ACHN (cell line): ENCODE data around the gene BID.

Experiments used
- DNase-seq: peaks from one replicate; pipeline ENCODE4 v3.0.0-alpha.2; 2015
- in situ Hi-C: cut with HindIII; loops from 2 replicates; pipeline ENCODE4 v1.10.0; 2017; ENCODE audit warnings: low sequenced_read_pairs, low pct_ligation_motif_present, low pct_unique_long_range_greater_than_20kb

The BID gene

DNA sequence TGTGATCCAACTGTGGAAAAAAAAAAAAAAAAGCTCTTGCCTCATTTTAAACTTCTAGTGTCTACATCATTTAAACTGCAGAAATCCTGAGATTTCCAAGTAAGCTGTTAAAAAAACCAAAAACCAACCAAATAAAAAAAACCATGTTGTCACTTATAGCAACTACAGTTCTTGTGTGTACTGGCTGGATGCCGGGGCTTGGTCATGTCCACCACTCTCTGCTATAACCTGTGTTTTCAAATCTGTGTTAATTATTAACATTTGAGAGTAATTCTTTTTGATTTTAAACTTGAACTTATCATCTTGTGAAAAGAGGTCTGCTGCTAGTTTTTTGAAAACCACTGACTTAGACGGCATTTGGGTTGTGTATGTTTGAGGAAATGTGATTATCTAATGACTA, 32.2 kb upstream of the BID start:
- DNase-seq: no peak
- in situ Hi-C loops: no loop called here

DNA sequence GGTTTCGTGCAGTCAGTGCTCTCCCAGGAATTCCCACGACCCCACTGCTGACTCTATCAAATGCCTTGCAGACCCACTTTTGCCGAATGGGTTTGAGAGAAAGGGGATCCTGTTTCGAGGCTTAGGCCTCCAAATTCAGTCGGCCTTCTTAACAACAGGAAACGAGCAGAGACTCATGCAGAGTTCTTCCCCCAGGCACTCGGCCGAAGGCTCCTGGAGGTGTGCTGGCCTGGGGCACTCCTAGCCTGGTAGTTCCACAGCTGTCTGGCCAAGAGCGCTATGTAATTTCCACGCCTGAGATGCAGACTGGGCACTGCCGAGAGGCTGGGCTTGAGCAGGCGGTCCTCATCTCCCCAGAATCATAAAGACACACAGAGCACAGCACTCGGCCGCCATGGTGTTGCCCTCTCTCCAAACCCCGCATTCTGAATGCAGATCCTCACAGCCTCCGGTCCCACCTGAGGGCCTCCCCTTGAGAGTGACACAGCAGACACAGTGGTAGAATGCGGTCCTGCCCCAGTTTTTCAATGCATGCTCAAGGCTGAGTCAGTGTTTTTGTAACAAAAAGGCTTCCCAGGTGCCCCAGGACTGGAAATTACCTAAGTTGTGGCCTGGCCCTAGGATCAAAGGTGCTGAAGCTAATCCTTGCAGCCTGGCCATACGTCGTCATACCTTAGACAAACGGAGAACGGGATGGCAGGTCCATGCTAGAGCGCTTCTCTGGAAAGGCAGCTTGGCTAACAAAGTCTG, 30.2 kb upstream of the BID start:
- in situ Hi-C loops: no loop called here
- no peak for DNase-seq

DNA sequence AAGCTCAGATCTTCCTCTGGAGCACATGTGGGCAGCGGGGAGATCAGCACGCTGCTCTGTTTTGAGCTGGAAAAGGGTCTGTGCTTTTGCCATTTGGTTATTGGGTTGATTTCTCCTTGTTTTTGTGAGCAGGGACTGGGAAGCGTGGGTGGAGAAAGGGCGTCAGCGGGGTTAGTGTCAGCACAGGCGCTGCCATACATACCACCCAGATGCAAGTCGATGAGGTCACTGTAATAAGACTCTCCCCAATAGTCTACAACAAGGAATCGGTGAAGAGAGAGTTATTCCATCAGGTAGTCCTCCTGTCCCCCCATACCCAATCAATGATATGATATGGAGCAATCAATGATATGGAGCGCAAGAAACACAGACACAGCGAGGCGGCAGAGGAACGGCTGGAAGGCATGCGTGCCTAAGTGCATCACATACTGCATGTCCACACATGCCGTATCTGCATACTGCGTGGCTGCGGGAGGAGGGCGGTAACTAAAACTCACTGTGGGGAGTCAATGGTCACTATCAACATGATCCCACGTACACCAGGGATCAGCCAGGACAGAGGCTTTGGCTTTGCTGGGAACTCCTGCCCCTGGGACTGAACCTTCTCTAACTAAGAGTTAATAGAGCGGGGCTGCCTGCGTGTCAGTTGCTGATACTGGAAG, 29.5 kb upstream of the BID start:
- in situ Hi-C loops: no loop called here
- DNase-seq: no peak

GRCh38 chr22:17802822-17803221, 28.6 kb upstream of the BID start:
- no peak for DNase-seq
- in situ Hi-C loops: no loop called here

GRCh38 chr22:17802411-17802810, 28.1 kb upstream of the BID start:
- no peak for DNase-seq
- in situ Hi-C loops: no loop called here

- in situ Hi-C loops: no loop called here
- no peak for DNase-seq
Observed at GRCh38 chr22:17797721-17798559, 23.7 kb upstream of the BID start.

DNA sequence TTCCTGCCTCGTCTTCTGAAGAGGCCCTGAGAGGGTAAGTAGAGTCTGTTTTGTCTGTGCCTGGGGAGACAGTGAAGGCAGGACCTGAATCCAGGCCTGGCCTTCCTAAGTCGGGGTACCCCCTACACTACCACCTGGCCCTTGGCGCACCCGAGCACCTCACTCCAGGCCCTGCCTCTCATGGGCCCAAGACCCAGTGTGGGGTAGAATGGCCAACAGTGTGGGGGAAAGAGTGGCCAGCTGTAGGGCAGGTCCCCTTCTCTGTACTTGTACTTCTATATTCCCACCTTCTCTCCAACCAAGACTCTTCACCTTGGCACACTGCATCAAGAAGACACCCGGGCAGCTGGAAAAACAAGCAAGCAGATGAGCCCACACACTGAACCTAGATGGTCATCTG, 22.4 kb upstream of the BID start:
- in situ Hi-C loops: no loop called here
- no peak for DNase-seq

- in situ Hi-C loops: no loop called here
- no peak for DNase-seq
Observed at GRCh38 chr22:17795661-17796548, 21.6 kb upstream of the BID start.

DNA sequence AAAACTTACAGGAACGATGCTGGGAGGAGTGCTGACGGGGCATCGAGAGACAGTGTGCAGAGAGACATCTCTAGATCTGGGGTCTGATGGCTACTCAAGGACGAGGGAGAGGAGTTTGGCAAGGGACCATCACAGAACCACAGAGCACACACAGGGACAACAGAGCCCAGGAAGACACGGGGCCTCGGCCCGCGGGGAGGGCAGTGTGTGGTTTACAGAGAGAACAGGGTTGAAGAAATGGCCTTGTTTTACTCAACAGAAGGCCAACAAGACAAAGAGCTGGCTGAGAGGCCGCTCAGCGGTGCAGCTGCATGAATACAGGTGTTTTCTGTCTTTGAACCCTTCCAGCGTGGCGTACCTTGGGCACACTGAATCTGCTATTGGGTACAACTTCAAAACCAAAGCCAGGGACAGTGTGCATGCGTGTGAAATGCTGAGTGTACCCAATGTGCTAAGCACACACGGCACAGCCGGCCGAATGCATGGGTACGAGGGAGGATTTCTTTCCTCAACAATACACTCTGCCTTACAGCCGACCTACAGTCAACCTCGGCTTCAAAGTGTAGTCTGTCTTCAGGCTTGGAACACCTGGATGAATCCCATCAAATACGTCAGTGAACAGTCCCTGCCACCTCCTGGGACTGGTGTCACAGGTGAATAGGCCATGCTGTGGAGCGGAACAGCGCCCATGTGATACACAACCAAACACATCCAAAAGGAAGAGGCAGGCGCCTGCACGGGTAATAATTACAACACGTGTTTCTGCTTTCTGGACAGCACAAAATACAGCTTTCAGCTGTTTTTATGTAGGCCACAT, 20.7 kb upstream of the BID start:
- DNase-seq: no peak
- in situ Hi-C loops: no loop called here

DNA sequence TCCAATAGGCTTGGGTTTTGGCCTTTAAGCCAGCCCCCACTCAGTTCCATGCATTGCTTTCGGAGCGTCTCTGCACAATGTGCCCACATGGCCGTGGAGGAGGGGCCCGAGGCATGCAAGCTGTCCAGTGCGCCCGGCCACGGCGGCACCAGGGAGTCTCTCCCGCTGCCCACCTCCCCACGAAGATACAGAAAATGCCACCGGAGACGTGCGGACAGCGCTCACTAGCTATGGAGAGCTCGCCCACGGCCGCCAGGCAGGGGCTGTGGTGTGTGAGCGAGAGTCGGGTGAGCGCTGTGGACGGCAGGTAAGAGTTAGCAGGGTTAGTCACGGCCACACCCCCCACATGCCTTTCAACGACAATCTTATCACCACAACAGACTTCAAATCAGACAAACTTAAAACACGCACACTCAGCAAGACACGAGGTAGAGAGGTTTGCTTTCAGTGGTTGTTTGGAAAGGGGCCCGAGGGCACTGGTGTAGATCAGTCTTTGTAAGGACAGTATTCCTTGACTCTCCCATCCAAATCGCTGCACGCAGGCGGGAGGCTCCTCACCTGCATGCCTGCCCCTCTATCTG, 18.7 kb upstream of the BID start:
- no peak for DNase-seq
- in situ Hi-C loops: no loop called here

DNA sequence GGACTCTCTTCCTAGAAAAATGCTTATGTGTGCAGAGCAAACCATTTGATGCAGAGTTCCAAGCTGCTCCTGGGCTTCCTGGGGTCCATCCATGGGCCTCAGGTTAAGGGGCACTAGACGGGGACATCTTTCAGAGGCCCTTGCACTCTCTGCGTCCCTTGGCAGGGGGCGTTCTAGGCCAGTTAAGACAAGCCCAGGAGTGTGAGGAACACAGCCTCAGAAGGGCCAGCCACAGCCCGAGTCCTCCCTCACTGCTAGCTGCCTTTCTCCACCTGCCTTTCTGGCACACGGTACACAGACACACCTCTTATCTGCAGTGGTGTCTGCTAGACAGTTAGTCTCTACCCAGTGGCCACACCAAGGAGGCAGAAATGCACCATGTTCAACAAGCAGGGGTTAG, 18.0 kb upstream of the BID start:
- no peak for DNase-seq
- in situ Hi-C loops: no loop called here

DNA sequence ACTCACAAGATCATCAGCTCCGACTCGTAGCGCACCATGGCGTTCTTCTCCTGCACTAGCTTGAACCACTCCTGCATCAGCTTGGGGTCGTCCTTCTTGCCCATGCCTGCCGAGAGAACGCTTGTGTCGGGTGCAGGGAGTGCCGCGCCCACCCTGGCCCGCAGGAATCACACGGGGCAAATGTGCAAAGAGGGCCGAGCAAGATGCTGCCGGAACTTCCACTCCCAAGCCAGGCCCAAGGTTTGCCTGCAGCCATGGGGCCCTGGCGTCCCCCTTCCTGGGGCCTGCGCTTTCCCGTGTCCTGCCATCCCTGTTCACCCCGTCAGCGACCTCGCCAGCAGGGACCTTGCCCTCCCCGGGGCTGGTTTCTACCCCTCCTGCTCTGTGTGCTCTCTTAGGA, 16.9 kb upstream of the BID start:
- no peak for DNase-seq
- in situ Hi-C loops: no loop called here

GRCh38 chr22:17789379-17790200, 15.3 kb upstream of the BID start:
- DNase-seq: no peak
- in situ Hi-C loops: no loop called here

GRCh38 chr22:17788528-17789378, 14.5 kb upstream of the BID start:
- DNase-seq: no peak
- in situ Hi-C loops: no loop called here

- no peak for DNase-seq
- in situ Hi-C loops: no loop called here
Observed at GRCh38 chr22:17787716-17788330, 13.6 kb upstream of the BID start.

- DNase-seq: no peak
- in situ Hi-C loops: no loop called here
Observed at GRCh38 chr22:17787241-17787640, 13.0 kb upstream of the BID start.
